Activated T-helper 1 cell treated with Interleukin-2 at 50 U/mL for 16 hours (primary cell): ENCODE data around the gene NID1.

Experiments
- DNase-seq: peaks from one replicate; pipeline ENCODE4 v3.0.0-alpha.2; 2020; ENCODE audit warnings: low read depth

Gene NID1

DNA sequence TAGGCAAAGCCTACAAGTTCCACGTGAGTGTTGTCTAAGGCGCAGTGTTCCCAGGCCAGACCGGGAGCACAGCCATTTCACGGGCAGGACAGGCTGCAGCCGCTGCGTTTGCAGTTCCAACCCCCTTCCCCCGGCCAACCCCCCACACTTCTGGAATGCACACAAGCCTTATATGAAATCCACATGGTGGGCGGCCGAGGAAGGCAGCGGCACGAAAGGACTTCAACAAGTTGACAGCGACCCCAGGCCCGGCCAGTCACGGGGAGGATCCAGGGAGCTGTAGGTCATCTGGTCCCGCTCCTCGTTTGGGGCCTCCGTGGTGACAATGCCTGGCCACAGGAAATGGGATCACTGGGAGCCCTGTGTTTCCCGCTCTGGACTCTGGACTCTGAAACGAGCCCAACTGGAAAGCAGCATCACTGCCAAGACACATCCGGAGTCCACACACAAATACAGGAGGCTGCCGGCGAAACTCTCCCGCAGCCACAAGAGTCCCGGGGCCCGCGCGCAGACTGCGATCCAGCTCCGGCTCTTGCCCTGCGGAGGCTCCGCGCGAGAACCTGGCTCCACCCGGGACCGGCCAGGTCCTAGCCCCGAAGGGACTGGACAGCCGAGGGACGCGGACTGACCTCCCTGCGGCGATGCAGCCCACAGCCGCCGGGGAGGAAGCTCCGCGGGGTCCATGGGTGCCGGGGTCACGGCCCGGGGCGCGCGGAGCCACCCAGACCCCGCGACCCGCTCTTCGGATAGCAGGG lies 794 bp downstream of the NID1 start:
- DNase-seq: no peak

DNA sequence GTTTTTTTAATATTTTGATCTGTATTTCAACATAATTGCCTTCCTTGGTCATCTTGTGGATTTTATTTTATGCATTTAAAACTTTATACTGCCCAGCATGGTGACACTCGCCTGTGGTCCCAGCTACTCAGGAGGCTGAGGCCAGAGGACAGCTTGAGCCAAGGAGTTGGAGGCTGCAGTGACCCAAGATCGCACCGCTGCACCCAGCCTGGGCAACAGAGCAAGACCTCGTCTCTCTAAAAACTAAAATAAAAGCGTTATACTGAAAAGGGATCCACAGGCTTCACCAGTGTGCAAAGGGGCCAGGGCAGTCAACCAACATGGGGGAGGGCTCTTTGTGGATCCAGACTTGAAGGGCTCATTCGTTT lies 1.4 kb downstream of the NID1 start:
- no peak for DNase-seq

- no peak for DNase-seq
These were observed 4.6 kb downstream of the NID1 start for GRCh38 chr1:236060286-236060685.

DNA sequence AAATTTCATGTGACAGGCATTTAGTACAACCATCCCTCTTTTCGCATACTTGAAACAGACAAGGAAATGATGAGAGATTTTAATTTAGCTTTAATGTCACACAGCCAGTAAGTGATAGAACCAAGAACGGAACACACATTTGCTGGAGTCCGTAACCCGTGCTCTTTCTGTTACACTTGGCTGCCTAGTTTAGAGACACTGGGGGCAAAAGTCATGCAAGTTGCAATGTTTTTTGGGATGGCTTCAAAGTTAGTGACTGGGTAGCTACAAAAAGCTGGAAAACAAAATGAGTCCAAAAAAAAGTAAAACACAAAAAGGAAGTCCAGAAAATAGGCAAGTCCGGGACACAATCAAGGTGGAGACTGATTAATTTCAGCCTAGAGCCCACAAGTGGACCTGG lies 5.9 kb downstream of the NID1 start:
- DNase-seq: no peak

DNA sequence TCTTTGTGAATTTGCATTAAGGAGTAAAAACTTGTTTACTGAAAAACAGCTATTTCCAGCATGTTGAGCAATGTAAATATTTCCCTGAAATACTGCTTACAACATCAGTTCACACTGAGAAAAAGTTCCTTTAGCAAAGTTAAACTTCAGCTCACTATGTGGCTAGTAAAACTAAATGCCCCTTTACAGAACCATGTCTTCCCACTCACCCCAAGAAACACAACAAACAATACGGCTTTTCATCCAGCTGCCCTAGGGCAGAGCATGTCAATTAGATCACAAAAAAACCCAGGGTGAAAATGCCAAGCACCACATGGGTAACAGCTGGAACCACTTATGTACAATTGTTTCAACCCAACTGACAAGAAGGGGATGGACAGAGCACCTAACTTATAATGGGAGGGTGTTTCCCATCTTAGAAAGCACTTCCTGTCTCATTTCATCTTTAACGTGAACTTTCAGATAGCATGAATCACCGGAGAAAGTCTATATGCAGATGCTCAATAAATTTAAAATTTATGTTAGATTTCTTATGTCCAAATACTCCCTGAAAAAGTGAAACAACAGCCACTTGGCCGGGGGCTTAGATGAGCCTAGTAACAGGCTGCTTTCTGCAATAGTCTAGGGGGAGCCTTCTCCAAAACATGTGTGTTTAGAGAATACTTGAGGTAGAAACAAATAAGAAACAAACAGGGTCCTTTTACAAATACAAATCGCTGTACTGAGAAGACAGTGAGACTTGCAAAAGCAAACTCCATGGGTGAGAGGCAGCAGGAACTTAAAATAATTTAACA lies 6.6 kb downstream of the NID1 start:
- no peak for DNase-seq

DNA sequence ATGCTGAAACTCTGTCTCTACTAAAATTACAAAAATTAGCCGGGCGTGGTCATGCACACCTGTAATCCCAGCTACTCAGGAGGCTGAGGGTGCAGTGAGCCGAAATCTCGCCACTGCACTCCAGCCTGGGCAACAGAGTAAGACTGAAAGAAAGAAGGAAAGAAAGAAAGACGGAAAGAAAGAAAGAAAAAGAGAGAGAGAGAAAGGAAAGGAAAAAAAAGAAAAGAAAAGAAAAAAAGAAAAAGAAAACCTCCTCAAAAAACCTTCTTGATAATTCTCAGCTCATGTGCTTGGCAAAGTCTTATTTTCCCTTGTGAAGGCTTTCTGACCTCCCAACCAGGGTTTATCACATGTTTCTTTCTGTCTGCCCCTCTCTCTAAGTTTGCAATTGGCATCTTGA lies 7.3 kb downstream of the NID1 start:
- no peak for DNase-seq

GRCh38 chr1:236052232-236052993 lies 12.5 kb downstream of the NID1 start:
- no peak for DNase-seq

DNA sequence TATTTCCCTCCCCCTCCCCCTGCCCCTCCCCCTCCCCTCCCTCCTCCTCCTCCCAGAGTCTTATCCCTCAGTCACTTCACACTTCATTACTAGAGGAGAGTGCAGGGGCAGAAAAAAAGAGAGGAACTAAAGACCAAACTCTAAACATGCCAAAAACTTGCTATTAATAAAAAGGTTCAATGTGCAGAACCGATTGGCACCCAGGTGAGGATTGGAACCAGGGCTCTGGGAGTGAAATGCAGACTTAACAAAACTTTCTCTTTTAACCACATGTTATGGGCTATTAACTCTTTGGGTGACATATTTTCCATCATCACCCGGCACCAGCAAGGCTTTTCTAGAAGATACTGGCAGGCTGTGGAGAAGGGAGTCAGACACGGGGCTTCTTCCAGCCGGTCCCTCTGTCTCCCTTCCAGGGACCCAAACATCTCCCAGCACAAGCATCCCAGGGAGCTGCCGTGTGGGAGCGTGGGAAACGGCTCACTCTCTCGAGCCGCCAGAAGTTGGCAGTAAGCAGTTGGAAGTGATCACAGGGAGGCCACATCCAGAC lies 13.6 kb downstream of the NID1 start:
- DNase-seq: no peak

DNA sequence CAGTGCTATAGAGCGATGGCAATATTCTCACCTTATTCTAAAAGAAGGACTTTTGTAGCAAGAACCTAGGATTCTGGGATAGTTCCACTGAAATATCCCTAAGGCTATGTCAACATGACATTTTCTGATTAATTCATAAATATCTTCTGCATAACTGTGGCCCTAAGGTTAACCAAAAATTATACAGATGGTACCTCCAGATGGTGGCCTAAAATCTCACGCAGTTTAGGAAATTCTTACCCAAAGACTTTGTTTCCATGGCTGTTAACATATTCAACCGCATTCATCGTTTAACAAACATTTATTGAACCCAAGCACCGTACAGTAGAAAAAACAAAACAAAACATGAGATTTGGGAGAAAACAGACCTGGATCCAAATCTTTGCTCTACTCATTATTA lies 19.1 kb downstream of the NID1 start:
- DNase-seq: no peak

- DNase-seq: no peak
These were observed 20.5 kb downstream of the NID1 start for GRCh38 chr1:236044341-236044740.

- DNase-seq: no peak
These were observed 23.0 kb downstream of the NID1 start for GRCh38 chr1:236041631-236042618.

DNA sequence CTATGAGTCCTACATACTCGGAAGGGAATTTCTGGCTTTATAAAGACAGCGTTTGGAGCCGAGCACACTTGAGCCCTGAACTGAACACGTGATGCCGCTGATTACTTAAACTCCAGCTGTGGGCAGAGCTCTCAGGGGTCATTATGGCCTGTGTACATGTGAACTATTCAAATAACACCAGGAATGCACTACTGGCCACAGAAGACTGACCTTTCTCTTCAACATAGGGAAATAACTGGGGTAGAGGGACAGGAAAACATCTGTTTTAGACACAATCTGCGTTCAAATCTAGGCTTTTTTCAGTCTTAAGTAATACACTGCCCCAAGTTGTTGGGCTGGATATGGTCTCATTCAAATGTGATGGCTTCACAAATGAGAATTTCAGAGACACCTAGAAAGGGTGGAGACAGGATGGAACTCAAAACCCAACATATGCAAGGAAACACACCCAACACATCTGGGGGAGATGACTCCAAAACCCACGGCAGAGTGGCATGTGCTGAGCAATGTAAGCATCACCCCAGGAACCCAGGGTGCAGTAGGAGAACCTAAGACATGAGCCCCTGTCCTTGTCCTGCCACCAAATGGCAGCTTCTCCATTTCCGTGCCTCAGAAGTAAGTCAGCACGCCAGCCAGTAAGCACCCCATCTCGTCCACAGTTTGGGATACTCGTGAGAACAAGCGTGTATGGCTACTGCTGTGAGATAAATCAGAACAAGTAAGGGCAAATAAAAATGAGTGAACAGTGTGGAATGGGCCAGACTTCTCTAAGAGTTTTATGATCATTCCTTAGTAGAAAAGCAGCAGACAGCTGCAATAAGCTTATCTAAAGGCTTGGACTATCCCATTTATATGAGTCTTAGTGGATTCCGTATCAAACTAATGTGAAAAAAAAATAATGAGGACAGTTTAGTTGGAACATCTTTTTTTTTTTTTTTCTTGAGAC lies 24.9 kb downstream of the NID1 start:
- DNase-seq: no peak

- DNase-seq: no peak
These were observed 26.9 kb downstream of the NID1 start for GRCh38 chr1:236038034-236038433.

DNA sequence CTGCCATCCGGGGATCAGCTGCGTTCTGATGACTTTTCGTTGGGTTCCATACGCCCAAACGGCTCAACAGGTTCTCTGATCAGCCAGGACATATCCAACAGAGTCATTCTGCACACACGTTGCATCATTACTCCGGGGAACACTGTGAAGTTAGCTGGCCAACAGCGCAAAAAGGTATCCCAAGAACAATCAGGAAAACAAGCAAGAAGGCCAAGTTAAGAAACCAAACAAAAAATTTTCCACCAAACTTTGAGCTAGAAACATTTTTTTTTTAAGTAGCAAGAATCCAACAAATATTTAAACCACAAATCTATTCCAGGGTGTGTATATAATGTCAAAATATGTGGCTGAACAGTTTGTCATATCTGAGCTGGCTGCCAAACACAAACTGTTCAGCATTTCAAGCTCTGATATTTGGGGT lies 29.2 kb downstream of the NID1 start:
- no peak for DNase-seq

- DNase-seq: no peak
These were observed 31.6 kb downstream of the NID1 start for GRCh38 chr1:236033336-236033735.

DNA sequence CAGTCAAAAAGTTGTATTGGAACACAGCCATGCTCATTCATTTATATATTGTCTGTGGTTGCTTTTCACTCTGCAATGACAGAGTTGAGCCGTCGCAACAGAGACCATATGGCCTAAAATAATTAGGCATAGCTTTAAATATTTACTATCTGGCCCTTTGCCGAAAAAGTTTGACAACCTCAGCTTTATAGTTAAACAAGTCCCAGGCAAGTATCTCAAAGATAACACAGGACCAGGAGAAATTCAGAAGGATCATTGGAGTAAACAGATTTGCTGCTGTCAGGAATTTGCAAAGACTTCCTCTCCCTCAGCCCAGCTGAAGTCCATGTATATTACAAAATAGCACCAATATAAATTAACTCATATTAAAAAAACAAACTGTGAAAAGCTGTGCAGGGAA lies 34.4 kb downstream of the NID1 start:
- no peak for DNase-seq

DNA sequence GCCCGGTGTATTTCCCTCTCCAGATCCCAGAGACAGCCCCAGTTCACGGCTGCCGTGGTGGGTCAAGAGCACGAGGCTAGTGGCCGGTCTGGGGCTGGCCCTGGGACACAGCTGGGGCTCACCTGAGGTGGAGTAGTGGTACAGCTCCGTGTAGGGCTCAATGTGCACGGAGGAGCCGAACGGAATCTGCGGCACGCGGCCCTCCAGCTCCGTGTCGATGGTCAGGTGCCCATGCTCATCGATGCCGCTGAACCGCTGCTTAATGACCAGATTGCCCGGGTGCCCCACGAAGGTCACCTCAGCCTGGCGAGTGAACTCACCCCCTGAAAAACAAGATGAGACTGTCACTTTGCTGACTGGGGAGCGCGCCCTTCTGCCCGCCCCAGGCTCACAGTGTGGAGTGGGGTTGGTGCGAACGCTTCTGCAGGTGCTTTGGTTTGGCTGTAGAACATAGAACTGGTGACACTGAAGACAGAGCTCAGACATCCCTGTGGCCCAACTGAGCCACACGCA lies 35.4 kb downstream of the NID1 start:
- no peak for DNase-seq

- no peak for DNase-seq
These were observed 37.8 kb downstream of the NID1 start for GRCh38 chr1:236027104-236027503.

- no peak for DNase-seq
These were observed 39.1 kb downstream of the NID1 start for GRCh38 chr1:236025836-236026235.

GRCh38 chr1:236024641-236025040 lies 40.2 kb downstream of the NID1 start:
- no peak for DNase-seq
